Breast epithelium (tissue), 3 donors: ENCODE results near the gene LGALS3BP.

Source experiments
- POLR2AphosphoS5 ChIP-seq, 3 donors: sonication (generic); formaldehyde crosslinking; IDR thresholded peaks; one replicate each; pipeline ENCODE4 v1.6.1; 2017; ENCODE audit warnings: antibody characterized with exemption in 3 of 3
- TF ChIP-seq, protein P1 (sequence below), 3 donors: fragments of 450-650 bp; IDR thresholded peaks; one replicate each; pipeline ENCODE4 v1.5.1; 2016 to 2017; ENCODE audit warnings: antibody characterized with exemption in 3 of 3, mild to moderate bottlenecking in 3 of 3, moderate library complexity in 3 of 3

DNA sequence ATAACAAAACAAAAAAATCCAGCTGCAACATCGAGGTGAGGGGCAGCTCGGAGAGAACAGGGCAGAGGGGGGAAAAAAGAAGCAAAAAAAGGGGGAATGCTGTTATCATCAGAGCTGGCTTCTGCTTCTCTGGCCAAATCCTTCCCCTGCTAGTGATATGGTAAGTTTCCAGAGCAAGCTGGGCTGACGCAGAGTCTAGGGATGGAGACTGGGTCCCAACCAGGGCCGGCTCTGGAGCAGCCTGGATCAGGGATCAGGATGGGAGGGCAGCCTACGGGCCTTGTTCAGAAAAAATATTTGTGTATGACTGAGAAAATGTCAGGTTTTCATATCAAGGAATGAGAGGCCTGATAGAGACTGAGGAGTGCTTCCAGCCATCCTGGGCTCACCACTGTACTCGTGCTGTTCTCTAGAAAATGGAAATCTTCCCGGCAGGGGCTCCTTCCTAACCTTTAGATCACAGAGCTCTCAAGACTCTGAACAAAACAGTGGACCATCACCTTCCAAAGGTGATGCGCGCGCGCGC, 43.5 kb upstream of the LGALS3BP start:
- TF ChIP-seq POLR2AphosphoS5 (IDR thresholded peaks at IDR 0.05), result no peak
- TF ChIP-seq, protein P1, sequence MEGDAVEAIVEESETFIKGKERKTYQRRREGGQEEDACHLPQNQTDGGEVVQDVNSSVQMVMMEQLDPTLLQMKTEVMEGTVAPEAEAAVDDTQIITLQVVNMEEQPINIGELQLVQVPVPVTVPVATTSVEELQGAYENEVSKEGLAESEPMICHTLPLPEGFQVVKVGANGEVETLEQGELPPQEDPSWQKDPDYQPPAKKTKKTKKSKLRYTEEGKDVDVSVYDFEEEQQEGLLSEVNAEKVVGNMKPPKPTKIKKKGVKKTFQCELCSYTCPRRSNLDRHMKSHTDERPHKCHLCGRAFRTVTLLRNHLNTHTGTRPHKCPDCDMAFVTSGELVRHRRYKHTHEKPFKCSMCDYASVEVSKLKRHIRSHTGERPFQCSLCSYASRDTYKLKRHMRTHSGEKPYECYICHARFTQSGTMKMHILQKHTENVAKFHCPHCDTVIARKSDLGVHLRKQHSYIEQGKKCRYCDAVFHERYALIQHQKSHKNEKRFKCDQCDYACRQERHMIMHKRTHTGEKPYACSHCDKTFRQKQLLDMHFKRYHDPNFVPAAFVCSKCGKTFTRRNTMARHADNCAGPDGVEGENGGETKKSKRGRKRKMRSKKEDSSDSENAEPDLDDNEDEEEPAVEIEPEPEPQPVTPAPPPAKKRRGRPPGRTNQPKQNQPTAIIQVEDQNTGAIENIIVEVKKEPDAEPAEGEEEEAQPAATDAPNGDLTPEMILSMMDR (IDR thresholded peaks at IDR 0.05), result no peak
